Esophagus squamous epithelium (tissue), 5 donors: ENCODE results near the gene HAVCR2. TPM values are rescaled to one million over a fixed set of nuclear protein-coding genes. Genes with fewer than 3 reads are reported as not detected.
"Not testable (repeated sequence)": the region's sequence is repeated elsewhere in the genome, so short reads cannot be mapped to it uniquely, and the experiment has no call there.

ENCODE experiments used
- DNase-seq: peaks from one replicate; lab custom pipeline; 2025; lab: John Stamatoyannopoulos, UW
- H3K27ac ChIP-seq, 4 donors: fragments of 200-600 bp; sonication (generic); one replicate each; pipeline ENCODE4 v1.5.1; 2016 to 2019; ENCODE audit warnings: mild to moderate bottlenecking in 1 of 4
- H3K27me3 ChIP-seq, 4 donors: fragments of 200-600 bp; sonication (generic); 1 replicate in 3 of 4; 2 replicates in 1 of 4; pipeline versions ENCODE4 v1.5.1 to v1.6.0; 2017 to 2021; ENCODE audit warnings: antibody characterized with exemption in 1 of 4
- H3K36me3 ChIP-seq, 3 donors: fragments of 200-600 bp; sonication (generic); one replicate each; pipeline ENCODE4 v1.5.1; 2016 to 2019
- H3K4me1 ChIP-seq, 3 donors: fragments of 200-600 bp; sonication (generic); one replicate each; pipeline ENCODE4 v1.5.1; 2017 to 2019
- H3K4me3 ChIP-seq, 4 donors: fragments of 200-600 bp; sonication (generic); 1 replicate in 3 of 4; 2 replicates in 1 of 4; pipeline ENCODE4 v1.5.1; 2016 to 2019; ENCODE audit warnings: mild to moderate bottlenecking in 2 of 4, moderate library complexity in 1 of 4
- H3K9me3 ChIP-seq, 3 donors: fragments of 200-600 bp; sonication (generic); one replicate each; pipeline ENCODE4 v1.5.1; 2016 to 2019
- POLR2A ChIP-seq, 4 donors: fragments of 450-650 bp; IDR thresholded peaks; one replicate each; pipeline ENCODE4 v1.6.1; 2017; ENCODE audit warnings: antibody characterized with exemption in 4 of 4, mild to moderate bottlenecking in 4 of 4, moderate library complexity in 3 of 4
- WGBS, 2 donors: methylation state at CpG; one replicate each; pipeline ENCODE4 v1.1.5; 2018; 5-methylcytosine and 5-hydroxymethylcytosine counted together
- intact Hi-C: fragments of 100-400 bp; cut with DNase I; formaldehyde crosslinking; loops from one replicate; pipeline ENCODE4 v1.15.0; 2022
- total RNA-seq, 4 donors: library from RNA; depleted of rRNA; stranded (reverse); fragments of >200 nt; gene quantifications; one replicate each; pipeline ENCODE4 v1.1.0, GENCODE V29; 2016
- TF ChIP-seq, protein P1 (sequence below), 6 experiments: fragments of 450-650 bp in 4 of 6; fragments of 200-600 bp in 2 of 6; sonication (generic) in 2 of 6; IDR thresholded peaks; one replicate each; pipeline ENCODE4 v1.5.1; 2016 to 2019; ENCODE audit warnings: antibody characterized with exemption in 6 of 6, mild to moderate bottlenecking in 4 of 6, moderate library complexity in 4 of 6
- donor health status: DM: yes; HTN: yes; CAD: no.

HAVCR2 gene
- total RNA-seq, 4 donors from 2014 or later, result 0.45 to 5.3 (median 3.5) TPM

- Histone ChIP-seq H3K4me1 (no peaks in the 10 kb centered on the region), H3K36me3 (no peaks in the 10 kb centered on the region), H3K27ac (no peak overlapping the region), H3K27me3 (no peaks in the 10 kb centered on the region), H3K9me3 (no peaks in the 10 kb centered on the region), H3K4me3 (no peak overlapping the region)
- WGBS, 2 donors, result 75 to 88% methylated on average over 5 of the region's 5 CpGs
- no peak for TF ChIP-seq POLR2A (IDR thresholded peaks at IDR 0.05)
- TF ChIP-seq, protein P1, sequence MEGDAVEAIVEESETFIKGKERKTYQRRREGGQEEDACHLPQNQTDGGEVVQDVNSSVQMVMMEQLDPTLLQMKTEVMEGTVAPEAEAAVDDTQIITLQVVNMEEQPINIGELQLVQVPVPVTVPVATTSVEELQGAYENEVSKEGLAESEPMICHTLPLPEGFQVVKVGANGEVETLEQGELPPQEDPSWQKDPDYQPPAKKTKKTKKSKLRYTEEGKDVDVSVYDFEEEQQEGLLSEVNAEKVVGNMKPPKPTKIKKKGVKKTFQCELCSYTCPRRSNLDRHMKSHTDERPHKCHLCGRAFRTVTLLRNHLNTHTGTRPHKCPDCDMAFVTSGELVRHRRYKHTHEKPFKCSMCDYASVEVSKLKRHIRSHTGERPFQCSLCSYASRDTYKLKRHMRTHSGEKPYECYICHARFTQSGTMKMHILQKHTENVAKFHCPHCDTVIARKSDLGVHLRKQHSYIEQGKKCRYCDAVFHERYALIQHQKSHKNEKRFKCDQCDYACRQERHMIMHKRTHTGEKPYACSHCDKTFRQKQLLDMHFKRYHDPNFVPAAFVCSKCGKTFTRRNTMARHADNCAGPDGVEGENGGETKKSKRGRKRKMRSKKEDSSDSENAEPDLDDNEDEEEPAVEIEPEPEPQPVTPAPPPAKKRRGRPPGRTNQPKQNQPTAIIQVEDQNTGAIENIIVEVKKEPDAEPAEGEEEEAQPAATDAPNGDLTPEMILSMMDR (IDR thresholded peaks at IDR 0.05), result no peak
- intact Hi-C loops, result no loop called here
- DNase-seq, result no peak
These were observed 60.9 kb downstream of the HAVCR2 start for GRCh38 chr5:157047898-157048297.

GRCh38 chr5:157047016-157047415 lies 61.8 kb downstream of the HAVCR2 start:
- DNase-seq, intact Hi-C loops, H3K9me3 ChIP-seq, H3K4me1 ChIP-seq, H3K36me3 ChIP-seq, H3K4me3 ChIP-seq, H3K27me3 ChIP-seq, H3K27ac ChIP-seq: not testable (repeated sequence)
- WGBS, 2 donors, result 84 to 88% methylated on average over 2 to 3 of the region's 4 CpGs

DNA sequence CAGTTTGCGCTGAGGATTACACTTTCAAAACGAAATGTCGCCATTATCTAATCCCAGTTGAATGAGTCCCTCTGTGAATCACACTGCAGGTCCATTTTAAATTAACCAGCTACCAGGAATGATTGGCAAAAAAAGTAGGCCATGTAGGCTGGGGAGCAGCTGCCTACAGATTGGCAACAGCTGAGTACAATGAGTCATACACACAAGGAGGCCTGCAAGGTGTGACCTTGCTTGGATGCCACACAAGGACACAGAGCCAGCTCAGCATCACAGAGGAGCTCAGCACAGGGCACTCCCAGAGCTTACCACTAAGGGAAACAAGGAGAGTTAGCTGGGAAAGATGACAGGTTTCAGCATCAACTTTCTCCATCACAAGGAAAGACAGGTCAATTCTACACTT lies 62.8 kb downstream of the HAVCR2 start:
- Histone ChIP-seq H3K27ac (no peak overlapping the region), H3K4me1 (no peaks in the 10 kb centered on the region), H3K9me3 (no peaks in the 10 kb centered on the region), H3K27me3 (no peaks in the 10 kb centered on the region), H3K4me3 (no peak overlapping the region), H3K36me3 (no peaks in the 10 kb centered on the region)
- no peak for DNase-seq
- TF ChIP-seq, protein P1 (IDR thresholded peaks at IDR 0.05), result no peak
- TF ChIP-seq POLR2A (IDR thresholded peaks at IDR 0.05), result no peak
- intact Hi-C loops, result no loop called here
- WGBS, 2 donors, result 47 to 68% methylated on average over 3 of the region's 3 CpGs

DNA sequence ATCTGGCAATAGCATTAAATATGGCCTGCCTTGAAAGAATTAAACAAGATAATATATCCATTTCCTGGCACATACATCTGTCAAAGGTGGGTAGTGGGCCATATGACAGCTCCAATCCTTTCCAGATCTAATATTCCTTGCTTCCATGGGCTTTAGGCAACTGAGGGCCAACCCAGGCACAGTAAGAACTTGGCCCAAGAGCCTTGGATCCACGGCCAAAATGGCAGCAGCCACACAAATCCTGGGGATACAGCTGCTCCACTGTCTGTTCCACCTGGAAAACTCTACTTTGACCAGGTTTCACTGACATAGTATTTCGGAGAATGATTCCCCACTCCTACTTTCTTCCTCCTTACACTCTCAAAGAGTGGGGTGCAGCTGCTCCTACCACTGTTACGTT lies 63.2 kb downstream of the HAVCR2 start:
- DNase-seq, result no peak
- TF ChIP-seq, protein P1 (IDR thresholded peaks at IDR 0.05), result no peak
- TF ChIP-seq POLR2A (IDR thresholded peaks at IDR 0.05), result no peak
- no peaks in the 10 kb centered on the region for H3K9me3 ChIP-seq
- intact Hi-C loops, result no loop called here
- H3K4me1 ChIP-seq, result no peaks in the 10 kb centered on the region
- no peak overlapping the region for H3K4me3 ChIP-seq
- no peaks in the 10 kb centered on the region for H3K36me3 ChIP-seq
- 59 to 67% methylated on average over 3 of the region's 3 CpGs for WGBS, 2 donors
- no peaks in the 10 kb centered on the region for H3K27me3 ChIP-seq
- no peak overlapping the region for H3K27ac ChIP-seq

DNA sequence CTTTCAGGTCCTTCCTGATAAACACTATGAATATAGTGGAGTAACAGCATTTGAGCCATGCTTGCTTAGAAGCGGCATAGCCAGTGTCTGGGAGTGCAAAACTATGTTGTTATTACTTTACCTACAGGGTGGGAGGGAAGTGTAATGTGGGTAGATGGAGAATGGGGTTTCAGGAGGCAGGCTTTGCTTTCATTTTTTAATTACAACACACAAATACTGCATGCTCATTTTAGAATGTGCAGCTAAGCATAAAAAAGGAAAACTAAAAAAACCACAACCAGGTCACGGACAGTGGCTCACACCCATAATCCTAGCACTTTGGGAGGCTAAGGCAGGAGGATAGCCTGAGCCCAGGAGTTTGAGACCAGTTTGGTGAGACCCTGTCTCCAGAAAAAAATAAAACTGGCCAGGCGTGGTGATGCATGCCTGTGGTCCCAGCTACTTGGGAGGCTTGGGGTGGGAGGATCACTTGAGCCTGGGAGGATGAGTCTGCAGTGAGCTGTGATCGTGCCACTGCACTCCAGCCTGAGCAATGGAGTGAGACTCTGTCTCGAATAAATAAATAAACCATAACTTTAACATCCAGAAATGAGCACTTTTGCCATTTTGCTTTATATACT lies 70.2 kb downstream of the HAVCR2 start:
- H3K36me3 ChIP-seq, result no peaks in the 10 kb centered on the region
- WGBS, 2 donors, result 70 to 82% methylated on average over 5 of the region's 5 CpGs
- no peak overlapping the region for H3K27ac ChIP-seq
- no peak overlapping the region for H3K4me3 ChIP-seq
- H3K9me3 ChIP-seq, result no peaks in the 10 kb centered on the region
- H3K4me1 ChIP-seq, result no peaks in the 10 kb centered on the region
- no peak for TF ChIP-seq POLR2A (IDR thresholded peaks at IDR 0.05)
- TF ChIP-seq, protein P1 (IDR thresholded peaks at IDR 0.05), result no peak
- H3K27me3 ChIP-seq, result no peaks in the 10 kb centered on the region
- no peak for DNase-seq
- intact Hi-C loops, result no loop called here

Other genes starting within 250 kb of the HAVCR2 start
- gene TIMD4, start 145.8 kb downstream of the HAVCR2 start, total RNA-seq, result not detected
- gene HAVCR1, start 49.9 kb downstream of the HAVCR2 start, total RNA-seq, result under 1 TPM in 1 of 4 donors, not detected in 3; 0.19 TPM
- gene MED7, start 33.8 kb upstream of the HAVCR2 start, total RNA-seq, result 1 to 10 TPM; 4.7 to 8.3 (median 6.9) TPM
- gene GARIN3, start 57.2 kb upstream of the HAVCR2 start, total RNA-seq, result not detected
- 1 to 10 TPM in 3 of 4 donors, under 1 TPM in 1; 0.53 to 5.1 (median 3.9) TPM for gene ITK, start 71.8 kb upstream of the HAVCR2 start, total RNA-seq
- 10 to 100 TPM in 1 of 4 donors, 1 to 10 TPM in 3; 4.2 to 10.3 (median 8.1) TPM for gene CYFIP2, start 157.1 kb upstream of the HAVCR2 start, total RNA-seq